ENCODE results near the gene INTS7. TPM values are rescaled to one million over a fixed set of nuclear protein-coding genes. Genes with fewer than 3 reads are reported as not detected.
"Not testable (repeated sequence)": the region's sequence is repeated elsewhere in the genome, so short reads cannot be mapped to it uniquely, and the experiment has no call there.

The INTS7 gene
- polyA plus RNA-seq, 1 donor = 27.3 TPM

DNA sequence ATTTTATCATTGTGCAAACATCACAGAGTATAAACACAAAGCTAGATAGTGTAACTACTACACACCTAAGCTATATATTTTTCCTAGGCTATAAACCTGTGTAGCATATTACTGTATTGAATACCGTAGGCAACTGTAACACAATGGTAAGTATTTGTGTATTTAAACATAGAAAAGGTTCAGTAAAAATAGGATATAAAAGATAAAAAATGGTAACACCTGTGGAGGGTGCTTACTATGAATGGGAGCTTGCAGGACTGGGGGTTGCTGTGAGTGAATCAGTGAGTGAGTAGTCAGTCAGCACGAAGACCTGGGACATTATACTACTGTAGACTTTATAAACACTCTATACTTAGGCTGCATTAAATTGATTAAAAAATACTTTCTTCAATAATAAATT is 4.3 kb upstream of the INTS7 start:
- DNase-seq = no peak

DNA sequence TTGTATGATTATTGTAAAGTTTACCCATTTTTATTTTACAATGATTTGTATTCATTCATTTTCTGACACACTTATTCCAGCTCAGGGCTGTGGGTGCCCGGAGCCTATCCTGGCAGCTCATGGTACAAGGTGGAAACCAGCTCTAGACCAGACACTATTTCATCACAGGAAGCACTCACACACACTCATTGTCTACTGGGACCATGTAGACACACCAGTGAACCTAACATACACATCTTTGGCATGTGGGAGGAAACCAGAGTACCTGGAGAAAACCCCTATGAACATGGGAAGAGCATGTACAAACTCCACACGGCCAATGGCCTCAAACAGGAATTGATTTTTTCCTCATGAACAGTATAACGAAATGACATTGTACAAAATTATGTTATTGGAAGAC is 2.5 kb upstream of the INTS7 start:
- DNase-seq = no peak

DNA sequence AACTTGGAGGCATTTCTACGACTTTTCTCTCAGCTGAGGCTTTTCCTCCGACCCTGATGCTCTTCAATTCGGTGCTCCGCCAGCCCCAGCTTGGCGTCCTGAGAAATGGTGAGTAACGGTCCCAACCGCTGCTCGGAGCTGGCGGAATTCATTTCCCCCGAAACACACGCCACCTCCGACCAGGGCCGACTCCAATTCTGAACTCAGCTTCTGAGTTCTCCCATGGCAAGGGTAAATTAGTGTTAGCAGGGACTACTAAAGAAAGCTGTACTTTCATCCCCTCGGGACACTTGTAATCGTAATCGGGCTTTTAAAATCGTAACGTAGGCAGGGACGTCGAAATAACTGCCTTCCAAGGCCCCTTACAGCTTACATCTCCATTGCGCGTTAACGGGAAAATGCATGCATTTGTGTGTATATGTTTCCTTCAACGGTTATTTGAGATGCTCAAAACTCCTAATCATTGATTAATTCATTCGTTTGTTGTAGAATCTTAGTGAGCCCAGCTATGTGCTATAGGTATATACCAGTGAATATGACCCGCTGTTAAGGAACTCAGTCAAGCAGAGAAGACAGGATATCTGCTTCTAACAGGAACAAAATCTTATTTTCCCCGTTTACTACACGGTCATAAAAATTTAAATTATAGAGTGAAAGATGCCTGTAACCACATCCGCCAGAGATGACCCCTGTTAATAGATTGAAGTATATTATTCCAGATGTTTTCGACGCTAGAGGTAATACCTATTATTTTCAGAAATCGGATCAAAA is 663 bp upstream of the INTS7 start:
- no peak for DNase-seq

DNA sequence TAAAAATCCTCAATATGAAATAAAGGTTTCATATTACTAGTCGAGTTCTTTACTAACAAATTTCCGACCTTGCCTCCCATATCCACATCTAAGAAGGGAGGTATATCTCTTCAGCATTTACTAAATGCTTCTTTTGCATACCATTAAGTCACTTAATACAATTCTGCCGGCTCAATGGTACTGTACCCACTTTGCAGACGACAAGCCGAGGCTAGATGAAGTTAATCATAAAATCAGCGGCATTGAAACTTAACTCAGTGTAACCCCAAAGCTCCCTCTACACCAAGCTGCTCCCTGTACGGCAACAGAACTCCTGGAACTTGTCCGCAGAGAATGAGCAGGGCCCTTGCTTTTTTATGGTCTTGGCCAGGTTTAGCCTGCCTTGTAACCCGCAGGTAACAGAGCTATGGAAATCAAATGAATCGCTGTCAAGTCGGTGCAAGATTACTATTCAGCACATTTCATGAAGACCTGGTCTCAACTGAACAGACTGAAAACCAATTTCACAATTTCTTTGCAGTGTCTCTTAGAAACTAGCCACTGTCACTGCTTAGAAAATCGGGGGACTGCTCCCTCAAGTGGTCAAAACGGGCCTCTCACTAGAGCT is 738 bp downstream of the INTS7 start:
- no peak for DNase-seq

DNA sequence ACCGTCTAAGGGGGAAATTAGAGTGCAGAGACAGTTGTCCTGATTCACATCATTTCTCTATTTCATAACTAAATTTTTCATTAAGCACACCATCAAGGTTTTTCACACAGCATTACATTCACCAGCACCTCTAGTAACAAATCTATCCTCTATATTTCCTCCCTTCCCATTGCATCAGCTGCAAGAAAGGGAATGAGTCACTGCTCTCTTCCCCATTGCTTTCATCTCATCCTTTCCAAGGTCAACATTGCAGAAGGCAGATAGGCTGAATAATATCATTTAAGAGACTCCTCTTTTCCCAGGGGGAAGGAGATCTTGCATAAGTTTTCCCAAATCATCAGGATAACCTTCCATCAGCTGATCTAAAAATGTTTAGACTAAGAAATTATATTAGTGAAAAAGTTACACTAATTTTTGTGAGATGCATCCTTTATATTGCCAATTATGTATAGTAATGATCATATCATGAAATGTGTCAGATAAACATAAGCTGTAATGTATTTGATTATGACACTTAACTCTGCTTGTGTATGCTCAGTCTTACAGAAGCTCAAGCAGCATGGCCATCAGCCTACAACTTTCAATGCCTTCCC is 4.3 kb downstream of the INTS7 start:
- no peak for DNase-seq

DNA sequence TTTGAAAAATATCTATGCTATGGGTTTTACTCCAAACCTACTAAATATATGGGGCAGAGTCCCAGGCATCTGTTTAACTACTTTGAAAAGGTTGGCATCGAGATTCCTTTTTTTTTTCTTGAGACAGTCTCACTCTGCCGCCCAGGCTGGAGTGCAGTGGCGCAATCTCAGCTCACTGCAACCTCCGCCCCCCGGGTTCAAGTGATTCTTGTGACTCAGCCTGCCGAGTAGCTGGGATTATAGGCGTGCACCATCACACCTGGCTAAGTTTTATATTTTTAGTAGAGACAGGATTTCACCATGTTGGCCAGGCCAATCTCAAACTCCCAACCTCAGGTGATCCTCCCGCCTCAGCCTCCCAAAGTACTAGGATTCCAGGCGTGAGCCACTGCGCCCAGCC is 7.6 kb downstream of the INTS7 start:
- DNase-seq = not testable (repeated sequence)

DNA sequence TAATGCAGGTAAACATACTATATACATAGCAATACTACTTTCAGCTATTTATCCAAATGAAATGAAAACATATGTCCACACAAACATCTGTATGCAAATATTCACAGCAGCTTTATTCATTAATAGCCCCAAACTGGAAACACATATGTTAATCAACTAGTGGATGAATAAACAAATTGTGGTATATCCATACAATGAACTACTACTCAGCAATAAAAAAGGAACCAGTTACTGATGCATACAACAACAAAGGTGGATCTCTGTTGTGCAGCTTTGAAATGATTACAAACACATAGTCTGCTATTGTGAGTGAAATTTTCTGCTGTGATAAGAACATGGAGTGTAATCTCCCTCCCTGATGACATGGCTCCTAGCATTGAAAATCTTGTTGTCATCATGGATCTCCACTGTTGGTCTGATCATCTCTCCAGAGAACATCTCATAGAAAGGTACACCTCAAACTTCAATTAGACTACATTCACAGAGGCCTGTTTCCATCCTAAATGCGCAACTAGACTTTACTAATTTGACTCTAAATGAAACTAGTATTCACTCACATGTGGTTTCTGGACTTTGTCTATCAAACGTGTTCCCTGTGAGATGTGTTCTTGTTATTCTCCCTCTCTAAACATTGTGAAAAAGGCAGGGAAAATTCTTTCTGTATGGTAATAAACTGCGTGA is 10.7 kb downstream of the INTS7 start:
- no peak for DNase-seq

DNA sequence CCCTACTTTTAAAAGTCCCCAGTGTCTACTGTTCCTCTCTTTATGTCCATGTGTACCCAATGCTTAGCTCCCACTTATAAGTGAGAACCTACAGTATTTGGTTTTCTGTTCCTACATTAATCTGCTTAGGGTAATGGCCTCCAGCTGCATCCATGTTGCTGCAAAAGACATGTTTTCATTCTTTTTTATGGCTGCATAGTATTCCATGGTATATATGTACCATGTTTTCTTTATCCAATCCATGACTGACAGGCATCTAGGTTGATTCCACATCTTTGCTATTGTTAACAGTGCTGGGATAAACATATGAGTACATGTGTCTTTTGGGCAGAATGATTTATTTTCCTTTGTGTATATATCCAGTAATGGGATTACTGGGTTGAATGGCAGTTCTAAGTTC is 12.4 kb downstream of the INTS7 start:
- not testable (repeated sequence) for DNase-seq

DNA sequence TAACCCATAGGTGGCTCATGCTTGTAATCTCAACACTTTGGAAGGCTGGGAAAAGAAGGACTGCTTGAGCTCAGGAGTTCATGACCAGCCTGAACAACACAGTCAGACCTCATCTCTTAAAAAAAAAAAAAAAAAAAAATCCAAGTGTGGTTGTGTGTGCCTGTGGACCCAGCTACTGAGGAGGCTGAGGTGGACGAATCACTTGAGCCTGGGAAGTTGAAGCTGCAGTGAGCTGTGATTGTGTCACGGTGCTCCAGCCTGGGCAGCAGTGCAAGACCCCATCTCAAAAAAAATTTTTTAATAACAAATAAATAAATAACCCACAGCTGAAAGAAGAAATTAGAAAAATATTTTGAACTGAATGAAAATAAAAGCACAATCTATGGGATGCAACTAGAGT is 13.8 kb downstream of the INTS7 start:
- DNase-seq = no peak

DNA sequence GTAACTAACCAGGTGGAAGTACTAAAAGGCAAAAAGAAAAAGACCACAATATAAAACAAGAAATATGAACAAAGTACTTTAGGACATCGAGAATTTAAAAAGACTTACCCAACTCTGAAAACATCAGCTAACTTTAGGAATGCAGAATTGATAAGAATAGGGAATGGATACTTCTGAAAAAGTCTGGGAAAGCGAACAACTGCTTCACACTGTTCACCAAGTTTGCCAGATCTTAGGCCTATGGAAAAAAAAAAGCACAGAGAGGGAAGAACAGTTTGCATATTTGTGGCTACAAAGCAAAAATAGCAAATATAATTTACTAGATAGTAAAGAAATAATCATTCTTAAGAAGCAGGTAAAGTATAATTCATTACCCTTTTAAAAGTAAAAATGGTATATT is 14.4 kb downstream of the INTS7 start:
- DNase-seq = no peak

DNA sequence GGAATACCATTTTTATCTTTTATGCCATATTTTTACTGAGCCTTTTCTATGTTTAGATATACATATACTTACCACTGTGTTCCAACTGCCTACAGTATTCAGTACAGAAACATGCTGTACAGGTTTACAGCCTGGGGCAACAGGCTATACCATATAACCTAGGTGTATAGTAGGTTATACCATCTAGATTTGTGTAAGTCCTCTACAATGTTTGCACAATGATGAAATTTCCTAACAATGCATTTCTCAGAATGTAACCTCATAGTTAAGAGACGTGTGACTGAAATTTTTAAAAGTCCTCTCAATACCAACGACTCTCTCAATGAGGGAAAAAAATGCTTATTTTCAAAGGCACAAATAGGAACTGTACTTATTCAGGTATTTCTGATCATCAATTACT is 21.7 kb downstream of the INTS7 start:
- DNase-seq = no peak

DNA sequence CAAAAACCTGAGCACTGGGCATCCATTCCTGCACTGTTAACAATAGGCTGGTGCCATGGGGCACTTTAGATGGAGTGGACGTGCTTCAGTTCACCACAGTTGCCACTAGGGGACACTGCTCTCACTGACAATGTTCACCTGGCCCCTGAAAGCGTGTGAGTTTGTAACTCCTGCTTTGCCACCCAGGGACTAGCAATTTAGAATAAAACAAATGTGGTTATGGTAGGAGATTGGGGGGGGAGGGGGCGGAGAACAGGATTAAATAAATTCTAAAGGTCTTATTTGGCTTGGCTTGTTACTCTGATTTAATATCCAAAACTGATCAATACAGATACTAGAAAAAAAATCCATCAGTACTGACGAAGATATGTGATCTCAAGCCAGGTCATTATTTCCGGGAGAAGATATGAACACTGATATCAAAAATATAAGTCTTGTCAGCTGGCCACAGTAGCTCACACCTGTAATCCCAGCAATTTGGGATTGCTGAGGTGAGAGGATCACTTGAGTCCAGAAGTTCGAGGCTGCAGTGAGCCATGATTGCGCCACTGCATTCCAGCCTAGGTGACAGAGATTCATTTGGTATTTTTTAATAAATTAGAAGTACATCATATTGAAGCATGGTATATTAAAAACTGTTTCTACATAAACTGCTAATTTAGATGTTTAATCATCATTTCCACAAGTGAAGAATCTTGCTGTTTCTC is 23.2 kb downstream of the INTS7 start:
- DNase-seq = peak; percentile 57

DNA sequence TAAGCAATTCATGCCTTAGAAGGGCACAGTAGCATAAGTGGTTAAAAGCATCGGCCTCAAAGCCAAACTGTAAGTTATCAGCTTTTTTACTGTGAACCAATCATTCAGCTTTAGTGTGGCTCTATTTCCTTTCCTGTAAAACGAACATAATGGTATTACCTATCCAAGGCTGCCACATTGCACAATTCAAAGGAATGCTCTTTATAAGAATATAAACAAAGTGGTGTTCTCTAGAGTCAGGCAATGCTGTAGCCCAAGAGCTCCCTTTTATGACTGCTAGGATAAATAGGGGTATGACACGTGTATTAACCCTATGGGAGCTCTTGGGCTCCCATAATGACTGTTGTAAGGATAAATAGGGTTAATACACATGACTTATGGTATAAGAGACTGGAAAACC is 25.4 kb downstream of the INTS7 start:
- no peak for DNase-seq

DNA sequence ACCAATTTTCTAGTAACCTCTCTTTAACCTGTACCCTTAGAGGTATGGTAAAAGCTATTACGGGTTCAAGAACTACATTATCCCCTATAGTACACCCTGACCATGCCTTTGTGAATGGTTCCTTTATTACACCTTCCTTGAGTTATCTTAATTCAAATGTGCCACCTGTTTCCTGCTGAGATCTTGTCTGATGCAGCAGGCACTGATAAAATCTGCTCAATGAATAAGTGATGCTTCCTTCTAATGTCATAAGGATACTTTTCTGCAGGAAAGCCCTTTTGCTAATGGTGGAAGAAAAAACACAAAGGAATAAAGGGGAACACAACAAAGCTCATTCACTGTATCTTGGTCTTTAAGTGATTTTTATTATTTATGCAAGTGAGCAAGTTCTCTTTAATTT is 25.8 kb downstream of the INTS7 start:
- no peak for DNase-seq

DNA sequence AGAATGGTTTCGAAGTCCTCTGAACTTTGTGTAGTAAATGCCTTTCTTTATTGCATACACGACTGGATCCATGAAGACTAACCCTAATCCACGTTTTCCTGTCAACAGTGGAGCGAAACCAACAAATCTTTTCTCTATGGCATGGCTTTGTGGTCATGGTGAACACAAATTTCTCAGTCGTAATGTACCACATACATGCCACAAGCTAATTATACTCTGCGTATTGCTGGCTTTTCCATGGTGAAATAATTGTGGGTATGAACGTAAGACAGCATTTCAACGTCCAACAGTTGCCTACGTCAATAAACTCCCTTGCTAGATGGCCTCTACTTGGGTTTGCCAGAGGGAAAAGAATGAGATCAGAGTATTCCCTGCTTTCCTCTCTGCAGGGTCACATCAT is 27.5 kb downstream of the INTS7 start:
- DNase-seq = no peak

DNA sequence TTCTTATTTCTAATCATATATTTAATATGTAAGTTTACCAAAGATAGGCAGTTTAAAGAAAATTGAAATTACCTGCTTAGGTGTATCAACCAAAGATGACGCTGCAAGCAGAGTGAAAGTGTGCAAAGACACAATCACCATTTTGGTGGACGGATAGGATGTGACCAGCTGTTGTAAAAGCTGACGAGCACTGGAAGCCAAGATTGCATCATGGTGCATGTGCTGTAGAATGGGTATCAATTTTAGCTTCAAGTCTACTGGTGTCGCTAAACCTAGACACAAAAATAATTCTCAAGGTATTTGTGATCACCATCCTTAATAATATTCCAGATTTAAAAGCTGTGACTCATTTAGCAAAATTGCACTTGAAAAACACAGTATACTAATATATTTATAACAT is 28.2 kb downstream of the INTS7 start:
- DNase-seq = no peak

DNA sequence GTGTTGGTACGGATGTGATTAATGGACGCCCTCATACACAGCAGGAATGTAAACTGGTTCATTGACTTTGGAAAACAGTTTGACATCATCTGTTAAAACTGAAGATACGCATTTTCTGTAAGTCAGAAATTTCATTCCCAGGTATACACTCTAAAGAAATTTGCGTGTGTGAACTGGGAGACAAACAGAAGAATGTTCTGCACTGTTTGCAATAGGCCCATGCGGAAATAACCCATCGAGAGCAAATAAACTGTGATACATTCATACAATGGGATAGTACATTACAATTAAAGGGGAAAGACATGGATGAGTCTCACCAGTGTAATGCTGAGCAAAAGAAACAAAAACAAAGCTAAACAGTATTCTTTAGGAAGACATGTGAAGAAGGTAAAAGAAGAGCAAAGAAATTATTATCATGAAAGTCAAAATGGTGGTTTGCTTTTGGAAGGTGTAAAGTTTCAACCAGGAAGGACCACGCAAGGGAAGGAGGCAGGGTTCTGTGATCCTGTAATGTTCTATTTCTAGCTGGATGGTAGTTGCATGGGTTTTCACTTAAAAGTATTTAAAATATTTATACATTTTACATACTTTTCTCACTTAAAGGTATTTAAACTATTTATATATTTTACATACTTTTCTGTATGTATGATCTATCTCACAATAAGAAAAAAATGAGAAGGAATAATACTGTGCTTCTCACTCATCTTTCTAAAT is 30.3 kb downstream of the INTS7 start:
- DNase-seq = no peak

DNA sequence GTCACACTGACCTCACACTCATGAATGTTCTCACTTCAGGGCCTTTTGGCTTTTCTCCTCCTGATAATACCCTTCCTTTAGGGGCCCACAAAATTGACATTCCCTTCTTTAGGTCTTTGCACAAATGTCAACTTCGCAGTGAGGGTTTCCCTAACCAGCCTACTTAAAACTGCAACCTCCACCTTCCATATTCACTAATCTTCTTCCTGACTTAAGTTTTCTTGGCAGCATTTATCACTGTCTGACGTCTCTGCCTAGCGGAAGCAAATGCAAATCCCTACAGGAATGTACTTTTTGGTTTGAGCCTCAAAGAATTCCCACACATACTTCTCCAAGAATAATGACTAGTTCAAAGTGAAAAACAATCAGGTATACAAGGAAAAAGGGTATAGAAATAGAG is 32.8 kb downstream of the INTS7 start:
- no peak for DNase-seq

DNA sequence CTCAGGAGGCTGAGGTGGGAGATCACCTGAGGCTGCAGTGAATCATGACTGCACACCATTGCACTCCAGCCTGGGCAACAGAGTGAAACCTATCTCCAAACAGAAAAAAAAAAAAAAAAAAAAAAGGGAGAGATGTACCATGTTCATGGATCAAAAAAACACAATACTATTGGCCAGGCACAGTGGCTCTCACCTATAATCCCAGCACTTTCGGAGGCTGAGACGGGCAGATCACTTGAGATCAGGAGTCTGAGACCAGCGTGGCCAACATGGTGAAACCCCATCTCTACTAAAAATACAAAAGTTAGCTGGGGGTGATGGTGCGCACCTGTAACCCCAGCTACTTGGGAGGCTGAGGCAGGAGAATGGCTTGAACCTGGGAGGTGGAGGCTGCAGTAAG is 37.9 kb downstream of the INTS7 start:
- DNase-seq = not testable (repeated sequence)

DNA sequence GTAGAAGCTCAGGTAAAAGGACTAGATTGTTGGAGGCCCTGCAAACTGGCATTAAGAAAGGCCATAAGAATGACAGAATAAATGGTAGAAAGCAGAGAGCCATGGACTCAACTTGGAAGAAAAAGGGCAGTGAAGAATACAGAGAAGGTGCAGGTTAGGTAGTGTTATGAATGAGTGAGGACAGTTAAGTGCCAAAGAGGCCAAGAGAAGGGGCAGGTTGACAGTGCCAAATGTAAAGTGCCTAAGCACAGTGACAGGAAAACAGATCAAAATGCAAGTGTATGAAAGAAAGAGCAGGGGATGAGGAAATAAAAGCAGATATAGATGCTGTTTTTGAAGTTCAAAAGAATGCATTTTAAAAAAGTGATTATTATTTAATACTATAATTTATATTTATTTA is 43.7 kb downstream of the INTS7 start:
- no peak for DNase-seq

DNA sequence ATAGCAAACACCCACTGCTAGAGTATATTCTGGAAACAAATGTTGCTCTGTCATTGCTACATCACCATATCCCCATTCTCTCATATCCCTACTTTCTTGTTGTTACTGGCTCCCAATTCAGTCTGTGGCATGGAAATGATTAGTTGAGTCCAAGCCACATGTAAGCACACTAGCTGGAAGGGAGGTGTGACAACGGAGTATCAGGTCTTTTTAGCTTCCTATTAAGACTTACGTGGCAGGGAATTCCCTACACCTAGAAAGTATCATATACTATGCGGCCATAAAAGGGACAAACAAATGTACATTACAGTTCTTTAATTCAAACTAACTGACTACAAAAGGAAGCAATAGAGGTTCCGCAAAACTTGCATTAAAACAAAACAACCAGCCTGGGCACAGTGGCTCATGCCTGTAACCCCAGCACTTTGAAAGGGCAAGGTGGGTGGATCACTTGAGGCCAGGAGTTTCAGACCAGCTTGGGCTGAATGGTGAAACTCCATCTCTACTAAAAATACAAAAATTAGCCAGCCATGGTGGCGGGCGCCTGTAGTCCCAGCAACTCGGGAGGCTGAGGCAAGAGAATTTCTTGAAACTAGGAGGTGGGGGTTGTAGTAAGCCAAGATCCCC is 48.6 kb downstream of the INTS7 start:
- no peak for DNase-seq
